CD4-positive, alpha-beta T cell (primary cell): ENCODE results near the gene USP17L28. TPM values are rescaled to one million over a fixed set of nuclear protein-coding genes. Genes with fewer than 3 reads are reported as not detected.
"Not testable (repeated sequence)": the region's sequence is repeated elsewhere in the genome, so short reads cannot be mapped to it uniquely, and the experiment has no call there.

Experiments used
- ATAC-seq: fragments of 200-7000 bp; cut with Tn5 transposase; one replicate; pipeline ENCODE4 v1.10.0; 2022; ENCODE audit warnings: mild to moderate bottlenecking; ENCODE audit not compliant: poor library complexity
- CTCF ChIA-PET: fragments of 350-600 bp; sonication (Branson Sonifier 250); formaldehyde crosslinking; loops from one replicate; lab custom pipeline; 2021; ENCODE audit warnings: antibody characterized with exemption, inconsistent platforms; lab: Charles Lee
- POLR2A ChIA-PET: fragments of 350-600 bp; sonication (Branson Sonifier 250); formaldehyde crosslinking; loops from one replicate; lab custom pipeline; 2021; ENCODE audit warnings: antibody characterized with exemption, inconsistent platforms; lab: Charles Lee
- DNase-seq, 14 experiments: peaks; one replicate each; pipeline ENCODE4 v3.0.0-alpha.2; 2013 to 2020; ENCODE audit warnings: mixed read lengths in 2 of 14
- H3K27ac ChIP-seq, 2 donors: one replicate each; pipeline versions ENCODE4 v1.5.1 to v1.7.0; 2013; ENCODE audit warnings: low read length in 2 of 2, low read depth in 1 of 2, mild to moderate bottlenecking in 1 of 2
- H3K27me3 ChIP-seq, 2 experiments: 1 replicate in 1 of 2; 2 replicates in 1 of 2; pipeline versions ENCODE4 v1.6.1 to v1.7.0; 2013; ENCODE audit warnings: low read length in 2 of 2, control low read depth in 1 of 2, mild to moderate bottlenecking in 1 of 2, moderate library complexity in 1 of 2; ENCODE audit not compliant: insufficient read depth in 2 of 2, control insufficient read depth in 1 of 2
- H3K36me3 ChIP-seq: one replicate; pipeline ENCODE4 v1.6.1; 2013; ENCODE audit warnings: low read length, control low read depth; ENCODE audit not compliant: insufficient read depth
- H3K4me1 ChIP-seq: one replicate; pipeline ENCODE4 v1.6.1; 2013; ENCODE audit warnings: low read length, control low read depth; ENCODE audit not compliant: insufficient read depth
- H3K4me3 ChIP-seq: one replicate; pipeline ENCODE4 v1.5.1; 2013; ENCODE audit warnings: mild to moderate bottlenecking, low read length, moderate library complexity
- H3K9me3 ChIP-seq, 2 experiments: 1 replicate in 1 of 2; 2 replicates in 1 of 2; pipeline versions ENCODE4 v1.6.1 to v1.7.0; 2013; ENCODE audit warnings: low read length in 2 of 2, mild to moderate bottlenecking in 2 of 2, control low read depth in 1 of 2, moderate library complexity in 1 of 2; ENCODE audit not compliant: control insufficient read depth in 1 of 2, insufficient read depth in 1 of 2
- H3K27ac Mint-ChIP-seq: one replicate; pipeline ENCODE4 v1.8.0; 2020; ENCODE audit warnings: mixed read lengths
- H3K27me3 Mint-ChIP-seq: one replicate; pipeline ENCODE4 v1.8.0; 2021; ENCODE audit warnings: mixed read lengths
- H3K36me3 Mint-ChIP-seq: one replicate; pipeline ENCODE4 v1.8.0; 2021; ENCODE audit warnings: low read depth, mixed read lengths
- H3K4me1 Mint-ChIP-seq: one replicate; pipeline ENCODE4 v1.8.0; 2021; ENCODE audit warnings: low read depth, mixed read lengths
- H3K4me3 Mint-ChIP-seq: one replicate; pipeline ENCODE4 v1.8.0; 2020; ENCODE audit warnings: mild to moderate bottlenecking, mixed read lengths
- H3K9me3 Mint-ChIP-seq: one replicate; pipeline ENCODE4 v1.8.0; 2020; ENCODE audit warnings: mixed read lengths
- intact Hi-C, 2 experiments: fragments of 100-400 bp; cut with DNase I in 1 of 2; cut with micrococcal nuclease in 1 of 2; formaldehyde crosslinking; loops; one replicate each; pipeline versions ENCODE4 v1.15.1 to v1.9.0; 2023 to 2025; cut with DNase I, micrococcal nuclease
- total RNA-seq, 174 experiments: library from RNA in 2 of 174; stranded (reverse) in 2 of 174; gene quantifications; one replicate each; pipeline ENCODE4 v1.2.3 and lab custom pipeline; 2021 to 2026
- TF ChIP-seq, protein P1 (sequence below): fragments of 200-600 bp; IDR thresholded peaks from one replicate; pipeline ENCODE4 v1.8.0; 2022; ENCODE audit warnings: antibody characterized with exemption, mild to moderate bottlenecking

USP17L28 gene
- total RNA-seq, 2 experiments from 2014 or later, result not detected

DNA sequence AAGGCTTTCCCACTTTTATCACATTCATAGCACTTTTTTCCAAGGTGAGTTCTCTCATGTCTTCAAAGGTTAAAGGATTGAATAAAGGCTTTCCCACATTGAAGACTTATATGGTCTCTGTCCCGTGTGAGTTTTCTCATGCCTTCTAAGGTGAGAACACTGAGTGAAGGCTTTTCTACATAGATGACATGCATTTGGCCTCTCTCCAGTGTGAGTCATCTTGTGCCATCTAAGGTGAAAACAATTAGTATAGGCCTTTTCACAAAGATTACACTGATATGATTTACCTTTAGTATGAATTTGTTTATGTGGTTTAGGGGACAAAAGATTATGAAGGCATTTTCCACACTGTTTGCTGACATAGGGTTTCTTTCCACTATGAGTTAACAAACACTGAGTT is 35.4 kb downstream of the USP17L28 start:
- ChIA-PET POLR2A (no interaction called here), CTCF (no interaction called here)
- intact Hi-C loops, result no loop called here
- H3K4me3 Mint-ChIP-seq, result no peak overlapping the region
- Histone ChIP-seq H3K9me3 (no peaks in the 10 kb centered on the region), H3K36me3 (no peaks in the 10 kb centered on the region), H3K4me1 (peaks cover 4% of the 10 kb centered on the region), H3K4me3 (no peak overlapping the region), H3K27me3 (no peaks in the 10 kb centered on the region), H3K27ac (no peak overlapping the region)
- no peak overlapping the region for H3K27ac Mint-ChIP-seq
- H3K9me3 Mint-ChIP-seq, result no peaks in the 10 kb centered on the region
- DNase-seq, result no peak
- ATAC-seq, result no peak
- H3K36me3 Mint-ChIP-seq, result no peaks in the 10 kb centered on the region
- H3K4me1 Mint-ChIP-seq, result peaks cover 4% of the 10 kb centered on the region
- TF ChIP-seq, protein P1, sequence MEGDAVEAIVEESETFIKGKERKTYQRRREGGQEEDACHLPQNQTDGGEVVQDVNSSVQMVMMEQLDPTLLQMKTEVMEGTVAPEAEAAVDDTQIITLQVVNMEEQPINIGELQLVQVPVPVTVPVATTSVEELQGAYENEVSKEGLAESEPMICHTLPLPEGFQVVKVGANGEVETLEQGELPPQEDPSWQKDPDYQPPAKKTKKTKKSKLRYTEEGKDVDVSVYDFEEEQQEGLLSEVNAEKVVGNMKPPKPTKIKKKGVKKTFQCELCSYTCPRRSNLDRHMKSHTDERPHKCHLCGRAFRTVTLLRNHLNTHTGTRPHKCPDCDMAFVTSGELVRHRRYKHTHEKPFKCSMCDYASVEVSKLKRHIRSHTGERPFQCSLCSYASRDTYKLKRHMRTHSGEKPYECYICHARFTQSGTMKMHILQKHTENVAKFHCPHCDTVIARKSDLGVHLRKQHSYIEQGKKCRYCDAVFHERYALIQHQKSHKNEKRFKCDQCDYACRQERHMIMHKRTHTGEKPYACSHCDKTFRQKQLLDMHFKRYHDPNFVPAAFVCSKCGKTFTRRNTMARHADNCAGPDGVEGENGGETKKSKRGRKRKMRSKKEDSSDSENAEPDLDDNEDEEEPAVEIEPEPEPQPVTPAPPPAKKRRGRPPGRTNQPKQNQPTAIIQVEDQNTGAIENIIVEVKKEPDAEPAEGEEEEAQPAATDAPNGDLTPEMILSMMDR, result no peak
- peaks cover 4% of the 10 kb centered on the region for H3K27me3 Mint-ChIP-seq

DNA sequence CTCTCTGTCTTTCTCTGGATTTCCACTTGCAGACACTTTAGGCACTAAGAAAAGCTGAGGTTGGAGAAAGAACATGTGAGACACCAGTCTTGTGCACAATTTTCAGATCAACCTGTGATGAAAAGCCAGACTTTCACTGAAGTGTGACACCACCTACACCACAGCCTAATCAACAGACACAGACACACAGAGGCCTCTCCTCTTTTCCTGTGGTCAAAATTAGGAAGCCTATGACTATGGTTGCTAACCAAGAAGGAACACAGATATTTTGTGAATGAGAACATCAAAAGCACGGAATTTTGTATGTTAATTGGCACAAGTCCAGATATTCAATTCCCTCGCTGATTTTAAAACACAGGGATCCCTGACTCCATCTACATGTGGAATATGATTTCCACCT is 40.3 kb downstream of the USP17L28 start:
- H3K9me3 Mint-ChIP-seq, DNase-seq, CTCF ChIA-PET, ATAC-seq, H3K9me3 ChIP-seq, H3K4me1 ChIP-seq, H3K27me3 ChIP-seq, H3K4me1 Mint-ChIP-seq, H3K4me3 ChIP-seq, POLR2A ChIA-PET, H3K4me3 Mint-ChIP-seq, H3K36me3 Mint-ChIP-seq, intact Hi-C loops, H3K27ac Mint-ChIP-seq, H3K27ac ChIP-seq, H3K36me3 ChIP-seq: not testable (repeated sequence)
- H3K27me3 Mint-ChIP-seq, result peaks cover 24% of the 10 kb centered on the region

Other genes starting within 250 kb of the USP17L28 start
- under 1 TPM in 1 of 2 experiments, not detected in 1; 0.08 TPM for gene FAM90A26, start 178.5 kb upstream of the USP17L28 start, total RNA-seq
- not detected for gene USP17L10, start 138.2 kb upstream of the USP17L28 start, total RNA-seq
- gene USP17L11, start 133.5 kb upstream of the USP17L28 start, total RNA-seq, result not detected
- not detected for gene USP17L12, start 128.7 kb upstream of the USP17L28 start, total RNA-seq
- gene USP17L13, start 124.0 kb upstream of the USP17L28 start, total RNA-seq, result not detected
- not detected for gene USP17L15, start 114.5 kb upstream of the USP17L28 start, total RNA-seq
- not detected for gene USP17L17, start 105.0 kb upstream of the USP17L28 start, total RNA-seq
- not detected for gene USP17L18, start 100.3 kb upstream of the USP17L28 start, total RNA-seq
- gene USP17L19, start 95.5 kb upstream of the USP17L28 start, total RNA-seq, result not detected
- not detected for gene USP17L20, start 90.8 kb upstream of the USP17L28 start, total RNA-seq
- not detected for gene USP17L21, start 86.0 kb upstream of the USP17L28 start, total RNA-seq
- not detected for gene USP17L22, start 81.3 kb upstream of the USP17L28 start, total RNA-seq
- not detected for gene USP17L24, start 23.7 kb upstream of the USP17L28 start, total RNA-seq
- gene USP17L25, start 19.0 kb upstream of the USP17L28 start, total RNA-seq, result not detected
- not detected for gene USP17L26, start 14.2 kb upstream of the USP17L28 start, total RNA-seq
- not detected for gene USP17L5, start 9.5 kb upstream of the USP17L28 start, total RNA-seq
- not detected for gene USP17L27, start 4.7 kb upstream of the USP17L28 start, total RNA-seq
- gene USP17L29, start 4.7 kb downstream of the USP17L28 start, total RNA-seq, result not detected
- gene USP17L30, start 14.2 kb downstream of the USP17L28 start, total RNA-seq, result not detected
- gene DEFB131A, start 95.5 kb downstream of the USP17L28 start, total RNA-seq, result not detected